ENCODE measurements around the gene DUOXA2. TPM values are rescaled to one million over a fixed set of nuclear protein-coding genes. Genes with fewer than 3 reads are reported as not detected.
"Not testable (repeated sequence)": the region's sequence is repeated elsewhere in the genome, so short reads cannot be mapped to it uniquely, and the experiment has no call there.

Gene DUOXA2
- polyA plus RNA-seq = not detected
- long read RNA-seq, donor 1 = 0 reads
- long read RNA-seq, donor 2 = 0 reads
- long read RNA-seq, donor 3 = 0 reads
- long read RNA-seq, donor 4 = 0 reads
- long read RNA-seq, donor 5 = 0 reads
- long read RNA-seq, donor 6 = 0 reads
- long read RNA-seq, donor 7 = 0 reads
- long read RNA-seq, donor 8 = 0 reads
- long read RNA-seq, donor 9 = 0 reads
- long read RNA-seq, donor 10 = 0 reads
- long read RNA-seq, donor 11 = 0 reads

DNA sequence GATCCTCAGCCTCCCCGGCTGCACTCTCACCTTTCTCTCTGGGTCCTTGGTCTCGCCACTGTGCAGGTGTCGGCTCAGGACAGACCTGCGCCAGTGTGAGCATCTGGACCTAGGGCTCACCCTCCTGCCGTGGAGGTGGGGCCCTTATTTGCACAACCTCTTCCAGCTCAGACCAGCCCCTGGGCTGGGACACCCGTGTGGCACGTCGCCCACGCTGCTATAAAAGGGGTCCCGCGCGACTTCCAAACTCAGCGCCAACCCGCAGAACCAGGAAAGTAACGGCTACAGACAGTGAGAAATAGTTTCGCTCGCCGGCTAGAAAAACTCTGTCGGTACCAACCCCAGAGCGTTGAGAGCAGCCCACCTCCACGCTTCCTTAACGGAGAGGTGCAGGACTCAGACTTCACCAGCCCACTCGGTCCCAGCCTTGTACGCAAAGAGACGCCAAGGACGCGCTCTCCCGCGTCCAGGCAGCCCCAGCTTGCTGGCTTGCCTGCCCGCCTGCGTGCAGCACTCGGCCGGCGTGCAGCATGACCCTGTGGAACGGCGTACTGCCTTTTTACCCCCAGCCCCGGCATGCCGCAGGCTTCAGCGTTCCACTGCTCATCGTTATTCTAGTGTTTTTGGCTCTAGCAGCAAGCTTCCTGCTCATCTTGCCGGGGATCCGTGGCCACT is at the start of gene DUOXA2, which contains the start of gene DUOX2:
Gene DUOXA2, plus strand, starts transcription at position 251 of the 675 bp plus-strand sequence. Its CDS starts 280 bp downstream, at position 531.
Gene DUOX2, minus strand, starts transcription at position 97 of the 675 bp plus-strand sequence. CDS start 761 bp downstream, outside the sequence.
- Histone ChIP-seq H3K36me3 (ENCODE audit: control insufficient read depth, insufficient read depth, low read length) (no peaks in the 10 kb centered on the region), H3K4me3 (ENCODE audit: low read length) (no peak within 1 kb of the TSS), H3K9me3 (ENCODE audit: control insufficient read depth, low read depth, low read length) (peaks cover 15% of the 10 kb centered on the region), H3K27ac (ENCODE audit: low read length) (no peak within 1 kb of the TSS), H3K4me1 (ENCODE audit: control insufficient read depth, insufficient read depth, low read length) (peaks cover 13% of the 10 kb centered on the region), H3K27me3 (ENCODE audit: control insufficient read depth, insufficient read depth, low read length) (peaks cover 82% of the 10 kb centered on the region)
- DNase-seq = no peak
- no CpG with 5 or more reads among the region's 42 CpGs for WGBS (ENCODE audit: insufficient coverage, low lambda C conversion rate)

DNA sequence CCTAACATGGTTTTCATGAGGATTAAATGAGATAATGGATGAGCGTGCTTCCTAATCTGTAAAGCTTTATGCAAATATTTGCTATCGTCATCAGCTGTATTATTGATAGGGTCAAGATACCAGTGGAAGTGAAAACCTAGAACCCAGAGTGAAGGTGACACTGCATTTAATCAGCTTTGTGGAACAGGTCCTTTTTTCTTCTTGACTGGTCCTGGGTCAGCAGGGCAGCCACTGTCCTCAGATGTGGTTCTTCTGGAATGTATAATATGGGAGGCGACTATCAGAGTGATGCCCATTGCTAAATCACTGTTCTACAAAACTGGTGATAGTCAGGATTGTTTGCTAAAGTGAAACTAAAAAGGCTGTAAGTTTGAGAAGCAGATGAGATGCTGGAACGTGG is 49.7 kb upstream of the DUOXA2 start:
- no peak for DNase-seq
- Histone ChIP-seq H3K27ac (ENCODE audit: low read length) (no peak overlapping the region), H3K9me3 (ENCODE audit: control insufficient read depth, low read depth, low read length) (no peaks in the 10 kb centered on the region), H3K36me3 (ENCODE audit: control insufficient read depth, insufficient read depth, low read length) (peaks cover 2% of the 10 kb centered on the region), H3K27me3 (ENCODE audit: control insufficient read depth, insufficient read depth, low read length) (no peaks in the 10 kb centered on the region), H3K4me3 (ENCODE audit: low read length) (no peak overlapping the region), H3K4me1 (ENCODE audit: control insufficient read depth, insufficient read depth, low read length) (no peaks in the 10 kb centered on the region)
- WGBS (ENCODE audit: insufficient coverage, low lambda C conversion rate) = 55% methylated on average over 4 of the region's 4 CpGs

DNA sequence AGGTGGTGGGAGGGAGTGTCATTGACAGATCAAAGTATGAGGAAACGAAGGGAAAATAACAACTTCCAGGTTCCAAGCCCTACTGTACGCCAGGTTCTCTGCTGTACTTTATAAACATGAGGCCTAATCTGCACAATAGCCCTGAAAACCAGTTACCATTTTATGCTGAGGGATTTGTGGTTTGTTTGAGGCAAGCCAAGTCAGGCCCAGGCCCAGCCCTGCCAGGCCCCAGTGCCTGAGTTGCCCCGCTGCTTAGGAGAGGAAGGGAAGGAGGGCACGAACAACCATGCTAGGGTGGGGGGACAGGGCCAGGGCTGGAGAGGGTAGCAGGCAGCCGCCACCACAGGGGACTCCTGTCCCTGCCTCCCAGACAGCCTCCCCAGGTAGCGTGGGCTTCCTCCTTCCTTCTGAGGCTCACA is 44.2 kb upstream of the DUOXA2 start:
- not testable (repeated sequence) for DNase-seq

DNA sequence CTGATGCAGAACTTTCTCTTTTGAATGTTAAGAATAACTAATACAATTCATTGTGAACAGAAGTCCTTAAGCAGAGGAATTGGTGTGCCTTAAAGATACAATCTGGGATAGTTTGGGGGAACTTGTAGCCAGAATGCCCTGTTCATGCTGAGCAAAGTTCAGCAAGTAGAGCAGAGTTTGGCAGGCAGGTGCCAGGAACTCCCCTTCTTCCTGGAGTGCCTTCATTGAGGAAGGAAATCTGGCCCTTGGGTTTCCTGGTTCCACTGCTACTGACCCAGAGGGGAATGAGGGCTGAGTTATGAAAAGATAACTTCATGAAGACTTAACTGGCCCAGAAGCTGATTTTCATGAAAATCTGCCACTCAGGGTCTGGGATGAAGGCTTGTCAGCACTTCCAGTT is 40.5 kb upstream of the DUOXA2 start:
- not testable (repeated sequence) for H3K36me3 ChIP-seq (ENCODE audit: control insufficient read depth, insufficient read depth, low read length); H3K9me3 ChIP-seq (ENCODE audit: control insufficient read depth, low read depth, low read length); DNase-seq; H3K4me1 ChIP-seq (ENCODE audit: control insufficient read depth, insufficient read depth, low read length); H3K4me3 ChIP-seq (ENCODE audit: low read length); H3K27ac ChIP-seq (ENCODE audit: low read length); H3K27me3 ChIP-seq (ENCODE audit: control insufficient read depth, insufficient read depth, low read length)

More for the DNA sequence above, 44.2 kb upstream of the DUOXA2 start:
- not testable (repeated sequence) for H3K4me3 ChIP-seq (ENCODE audit: low read length); H3K4me1 ChIP-seq (ENCODE audit: control insufficient read depth, insufficient read depth, low read length); H3K27me3 ChIP-seq (ENCODE audit: control insufficient read depth, insufficient read depth, low read length); H3K9me3 ChIP-seq (ENCODE audit: control insufficient read depth, low read depth, low read length); H3K36me3 ChIP-seq (ENCODE audit: control insufficient read depth, insufficient read depth, low read length)
- H3K27ac ChIP-seq (ENCODE audit: low read length) = peak overlapping the region; percentile 66
- no CpG with 5 or more reads among the region's 6 CpGs for WGBS (ENCODE audit: insufficient coverage, low lambda C conversion rate)

DNA sequence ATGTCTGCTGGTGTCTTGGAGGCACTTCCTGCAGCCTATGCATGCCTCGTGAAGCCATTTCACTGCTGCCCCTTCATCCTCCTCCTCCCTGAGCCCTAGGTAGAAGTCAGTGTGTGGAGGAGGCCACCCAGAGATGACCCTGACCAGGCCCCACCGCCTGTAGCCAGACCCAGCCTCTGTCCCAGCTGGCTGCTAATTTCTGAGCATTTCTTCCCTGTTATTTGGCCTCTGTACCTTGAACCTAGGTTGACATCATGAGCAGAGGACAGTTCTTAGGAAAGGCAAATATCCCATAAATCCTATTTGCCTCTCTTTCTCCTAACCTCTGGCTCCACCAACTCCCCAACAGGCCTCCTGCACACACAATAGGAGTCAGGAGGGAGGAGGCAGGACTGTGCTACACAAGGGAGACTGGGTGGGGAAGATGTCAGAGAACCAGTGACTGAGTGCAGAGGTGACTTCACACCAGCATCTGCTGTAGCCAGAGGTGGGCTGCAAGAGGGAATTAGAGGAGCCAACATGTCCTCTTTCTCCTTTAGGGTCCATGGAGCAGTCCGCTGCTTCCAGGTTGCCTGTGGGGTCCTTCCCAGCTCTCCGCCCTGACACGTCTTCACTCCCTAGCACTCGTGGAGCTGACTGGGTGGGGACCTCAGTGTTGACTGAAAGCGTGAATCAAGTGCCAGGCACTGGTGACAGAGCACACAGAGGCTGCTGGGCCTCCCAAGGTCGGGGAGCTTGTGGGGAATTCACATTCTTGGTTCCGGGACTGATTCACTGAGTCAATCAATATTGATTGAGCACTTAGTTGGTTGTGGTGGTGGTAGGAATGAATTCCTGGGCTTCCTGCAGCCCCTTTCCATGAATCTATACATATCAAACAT is 38.4 kb upstream of the DUOXA2 start:
- H3K9me3 ChIP-seq (ENCODE audit: control insufficient read depth, low read depth, low read length); H3K36me3 ChIP-seq (ENCODE audit: control insufficient read depth, insufficient read depth, low read length); H3K27ac ChIP-seq (ENCODE audit: low read length); H3K4me1 ChIP-seq (ENCODE audit: control insufficient read depth, insufficient read depth, low read length); DNase-seq; H3K27me3 ChIP-seq (ENCODE audit: control insufficient read depth, insufficient read depth, low read length); H3K4me3 ChIP-seq (ENCODE audit: low read length): not testable (repeated sequence)
- WGBS (ENCODE audit: insufficient coverage, low lambda C conversion rate) = no CpG with 5 or more reads among the region's 9 CpGs

DNA sequence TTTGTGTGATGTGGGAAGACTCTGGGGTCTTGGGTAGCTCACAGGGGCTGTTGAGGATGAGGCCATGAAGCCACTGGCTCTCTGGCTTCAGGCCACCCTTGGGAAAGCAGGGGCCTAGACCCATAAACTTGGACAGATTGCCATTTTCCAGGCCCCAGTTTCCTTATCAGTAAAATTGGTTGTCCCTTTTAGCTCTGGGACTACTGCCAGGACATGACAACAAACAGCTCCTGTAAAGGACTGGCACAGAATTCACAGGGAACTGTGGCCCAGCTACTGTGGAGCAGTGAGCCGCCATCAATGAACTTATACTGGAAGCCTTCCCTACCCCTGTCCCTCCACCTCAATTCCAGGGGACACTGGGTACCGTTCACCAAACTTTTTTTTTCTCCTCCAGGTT is 36.7 kb upstream of the DUOXA2 start:
- not testable (repeated sequence) for H3K27me3 ChIP-seq (ENCODE audit: control insufficient read depth, insufficient read depth, low read length); H3K36me3 ChIP-seq (ENCODE audit: control insufficient read depth, insufficient read depth, low read length); H3K4me3 ChIP-seq (ENCODE audit: low read length); DNase-seq; H3K4me1 ChIP-seq (ENCODE audit: control insufficient read depth, insufficient read depth, low read length); H3K9me3 ChIP-seq (ENCODE audit: control insufficient read depth, low read depth, low read length); H3K27ac ChIP-seq (ENCODE audit: low read length)
- no CpG with 5 or more reads among the region's 2 CpGs for WGBS (ENCODE audit: insufficient coverage, low lambda C conversion rate)

DNA sequence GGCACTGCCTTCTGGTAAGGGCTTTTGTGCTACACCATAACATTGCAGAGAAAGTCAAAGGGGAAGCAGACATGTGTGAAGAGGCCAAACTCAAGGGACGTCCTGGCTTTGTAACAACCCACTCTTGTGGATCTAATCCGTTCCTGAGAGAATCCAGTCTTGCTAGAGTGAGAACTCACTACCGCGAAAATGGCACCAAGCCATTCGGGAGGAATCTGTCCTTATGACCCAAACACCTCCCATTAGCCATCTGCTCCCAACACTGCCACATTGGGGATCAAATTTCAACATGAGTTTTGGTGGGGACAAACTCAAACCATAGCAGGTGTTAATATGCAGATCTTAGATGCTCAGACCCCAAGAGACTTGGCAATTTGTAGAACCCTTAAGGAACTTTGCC is 34.9 kb upstream of the DUOXA2 start:
- H3K9me3 ChIP-seq (ENCODE audit: control insufficient read depth, low read depth, low read length); H3K27me3 ChIP-seq (ENCODE audit: control insufficient read depth, insufficient read depth, low read length); H3K4me3 ChIP-seq (ENCODE audit: low read length); H3K4me1 ChIP-seq (ENCODE audit: control insufficient read depth, insufficient read depth, low read length); H3K36me3 ChIP-seq (ENCODE audit: control insufficient read depth, insufficient read depth, low read length); DNase-seq; H3K27ac ChIP-seq (ENCODE audit: low read length): not testable (repeated sequence)
- no CpG with 5 or more reads among the region's 5 CpGs for WGBS (ENCODE audit: insufficient coverage, low lambda C conversion rate)

DNA sequence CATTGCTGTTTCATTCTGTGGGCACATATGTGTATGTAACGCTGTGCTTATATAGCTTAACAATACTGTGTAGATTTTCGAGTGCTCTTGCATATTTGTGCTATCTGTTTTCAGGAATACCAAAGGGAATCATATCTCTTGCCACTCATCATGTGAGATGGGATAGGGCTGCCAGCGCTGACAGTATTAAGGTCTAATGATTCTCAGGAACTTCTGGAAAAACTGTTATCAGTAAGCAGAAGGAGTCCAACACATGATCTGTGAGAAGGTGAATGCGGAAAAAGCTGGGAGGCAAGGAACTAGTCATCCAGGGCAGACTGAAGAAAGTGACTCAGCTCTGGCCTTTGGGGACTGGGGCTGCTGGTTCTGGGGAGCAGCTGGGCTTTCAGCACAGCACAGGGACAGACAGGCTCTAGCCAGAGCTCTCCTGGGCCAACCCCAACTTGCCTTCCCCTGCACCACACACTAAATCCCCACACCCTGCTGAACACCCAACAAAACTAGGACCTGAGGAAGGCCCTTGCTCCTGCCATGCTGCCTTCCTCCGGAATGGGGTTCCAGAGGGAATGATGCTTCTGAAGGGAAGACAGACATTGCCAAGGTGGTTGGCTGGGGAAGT is 34.4 kb upstream of the DUOXA2 start:
- H3K27me3 ChIP-seq (ENCODE audit: control insufficient read depth, insufficient read depth, low read length); H3K36me3 ChIP-seq (ENCODE audit: control insufficient read depth, insufficient read depth, low read length); H3K9me3 ChIP-seq (ENCODE audit: control insufficient read depth, low read depth, low read length); H3K4me1 ChIP-seq (ENCODE audit: control insufficient read depth, insufficient read depth, low read length); H3K4me3 ChIP-seq (ENCODE audit: low read length); H3K27ac ChIP-seq (ENCODE audit: low read length): not testable (repeated sequence)
- WGBS (ENCODE audit: insufficient coverage, low lambda C conversion rate) = no CpG with 5 or more reads among the region's 5 CpGs
- peak in 1 of 2 donors; percentile 53 for DNase-seq

DNA sequence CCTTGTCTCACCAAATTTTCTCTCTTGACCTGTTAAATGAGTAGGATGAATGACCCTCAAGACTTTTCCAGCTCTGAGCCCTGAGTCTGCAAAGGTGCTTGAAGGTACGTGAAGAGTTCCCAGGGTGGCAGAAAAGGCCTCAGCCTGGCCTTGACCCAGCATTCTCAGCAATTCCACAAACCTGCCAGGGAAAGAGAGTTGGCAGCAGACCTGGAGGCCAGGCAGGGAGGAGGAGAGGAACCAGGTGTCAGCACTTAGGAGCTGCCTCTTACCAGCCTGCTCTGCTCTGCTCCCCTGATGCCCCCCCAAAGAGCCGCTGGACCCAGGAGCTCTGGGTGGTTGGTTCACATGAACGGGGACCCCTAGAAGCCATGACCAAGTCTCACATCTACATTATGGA is 33.5 kb upstream of the DUOXA2 start:
- not testable (repeated sequence) for DNase-seq; H3K4me3 ChIP-seq (ENCODE audit: low read length); H3K4me1 ChIP-seq (ENCODE audit: control insufficient read depth, insufficient read depth, low read length); H3K27ac ChIP-seq (ENCODE audit: low read length); H3K27me3 ChIP-seq (ENCODE audit: control insufficient read depth, insufficient read depth, low read length); H3K36me3 ChIP-seq (ENCODE audit: control insufficient read depth, insufficient read depth, low read length); H3K9me3 ChIP-seq (ENCODE audit: control insufficient read depth, low read depth, low read length)
- WGBS (ENCODE audit: insufficient coverage, low lambda C conversion rate) = no CpG with 5 or more reads among the region's 3 CpGs

DNA sequence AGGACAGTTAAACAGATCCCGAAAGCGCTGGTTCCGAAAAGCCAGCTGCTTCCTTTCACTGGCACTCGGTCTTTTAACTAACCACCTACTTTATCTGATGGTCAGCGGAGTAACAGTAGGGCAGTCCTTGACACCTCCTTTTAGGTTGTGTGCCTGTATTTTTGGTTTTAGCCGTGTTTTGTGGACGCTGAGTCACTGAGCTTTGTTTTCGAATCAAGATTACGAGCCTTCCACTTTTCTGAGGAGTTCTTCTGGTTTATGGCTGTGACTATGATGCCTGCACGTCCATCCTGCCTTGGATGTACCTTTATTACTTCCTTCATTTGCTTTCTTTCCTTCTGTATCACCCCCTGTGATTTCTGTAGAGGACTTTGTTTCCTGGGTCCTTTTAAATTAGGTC is 31.7 kb upstream of the DUOXA2 start:
- not testable (repeated sequence) for H3K4me1 ChIP-seq (ENCODE audit: control insufficient read depth, insufficient read depth, low read length); H3K27me3 ChIP-seq (ENCODE audit: control insufficient read depth, insufficient read depth, low read length); DNase-seq; H3K36me3 ChIP-seq (ENCODE audit: control insufficient read depth, insufficient read depth, low read length); H3K4me3 ChIP-seq (ENCODE audit: low read length); H3K9me3 ChIP-seq (ENCODE audit: control insufficient read depth, low read depth, low read length); H3K27ac ChIP-seq (ENCODE audit: low read length)
- no CpG with 5 or more reads among the region's 10 CpGs for WGBS (ENCODE audit: insufficient coverage, low lambda C conversion rate)
